Neural cell (in vitro differentiated cells): ENCODE data around the gene SET. TPM values are rescaled to one million over a fixed set of nuclear protein-coding genes. Genes with fewer than 3 reads are reported as not detected.

Experiments used
- H2AFZ ChIP-seq: fragments of 200-600, 300-800 bp; sonication (generic), shearing (Covaris generic); 2 replicates; pipeline ENCODE4 v1.6.0; 2014; ENCODE audit warnings: low read depth, mild to moderate bottlenecking, antibody characterized with exemption, low read length, moderate library complexity
- H3F3A ChIP-seq: fragments of 200-600 bp; shearing (Covaris generic); 2 replicates; pipeline ENCODE4 v1.6.1; 2016; ENCODE audit warnings: mild to moderate bottlenecking, moderate library complexity, mixed read lengths, antibody characterized with exemption, low read length; ENCODE audit not compliant: insufficient read depth, poor library complexity, severe bottlenecking
- H3K27ac ChIP-seq: fragments of 200-600, 300-800 bp; sonication (generic), shearing (Covaris generic); 2 replicates; pipeline ENCODE4 v1.5.1; 2014; ENCODE audit warnings: mild to moderate bottlenecking, low read length, moderate library complexity
- H3K27me3 ChIP-seq: fragments of 300-800, 200-600 bp; sonication (generic), shearing (Covaris generic); 2 replicates; pipeline ENCODE4 v1.6.0; 2014; ENCODE audit warnings: mild to moderate bottlenecking, low read depth, low read length, moderate library complexity; ENCODE audit not compliant: insufficient read depth
- H3K36me3 ChIP-seq: fragments of 300-800, 200-600 bp; sonication (generic), shearing (Covaris generic); 2 replicates; pipeline ENCODE4 v1.5.1; 2014; ENCODE audit warnings: mild to moderate bottlenecking, antibody characterized with exemption, low read length, moderate library complexity; ENCODE audit not compliant: insufficient read depth
- H3K4me2 ChIP-seq: fragments of 300-800, 200-600 bp; sonication (generic), shearing (Covaris generic); 2 replicates; pipeline ENCODE4 v1.6.0; 2014; ENCODE audit warnings: mild to moderate bottlenecking, low read length
- H3K4me3 ChIP-seq: fragments of 300-800, 200-600 bp; sonication (generic), shearing (Covaris generic); 2 replicates; pipeline ENCODE4 v1.5.1; 2014; ENCODE audit warnings: mild to moderate bottlenecking, low read length, moderate library complexity
- H3K79me2 ChIP-seq: fragments of 200-600 bp; shearing (Covaris generic); replicated peaks from 2 replicates; pipeline ENCODE4 v1.6.0; 2014; ENCODE audit warnings: mild to moderate bottlenecking, low read length, moderate library complexity; ENCODE audit not compliant: insufficient read depth
- H3K9ac ChIP-seq: fragments of 300-800, 200-600 bp; sonication (generic), shearing (Covaris generic); 2 replicates; pipeline ENCODE4 v1.6.1; 2016; ENCODE audit warnings: mild to moderate bottlenecking, low read length, mixed read lengths
- H3K9me2 ChIP-seq: fragments of 200-600 bp; shearing (Covaris generic); 2 replicates; pipeline ENCODE4 v1.6.1; 2016; ENCODE audit warnings: mild to moderate bottlenecking, low read length, mixed read lengths; ENCODE audit not compliant: insufficient read depth
- H3K9me3 ChIP-seq: fragments of 200-600, 300-800 bp; sonication (generic), shearing (Covaris generic); 2 replicates; pipeline ENCODE4 v1.6.1; 2016; ENCODE audit warnings: mild to moderate bottlenecking, mixed run types, low read length, moderate library complexity, mixed read lengths
- H4K20me1 ChIP-seq: fragments of 200-600 bp; shearing (Covaris generic); 2 replicates; pipeline ENCODE4 v1.6.1; 2016; ENCODE audit warnings: mild to moderate bottlenecking, mixed run types; ENCODE audit not compliant: insufficient read depth
- CTCF ChIP-seq: fragments of 450-650 bp; IDR thresholded peaks from 2 replicates; pipeline ENCODE4 v1.5.1; 2014; ENCODE audit warnings: antibody characterized with exemption, mild to moderate bottlenecking, moderate library complexity; ENCODE audit not compliant: poor library complexity, severe bottlenecking
- EP300 ChIP-seq: fragments of 450-650 bp; conservative IDR thresholded peaks from 2 replicates; pipeline ENCODE4 v1.6.1; 2014; ENCODE audit warnings: antibody characterized with exemption, mild to moderate bottlenecking, moderate library complexity; ENCODE audit not compliant: poor library complexity, severe bottlenecking
- POLR2AphosphoS5 ChIP-seq: IDR thresholded peaks from 2 replicates; pipeline ENCODE4 v1.6.1; 2012
- RAD21 ChIP-seq: fragments of 450-650 bp; conservative IDR thresholded peaks from 2 replicates; pipeline ENCODE4 v1.6.1; 2014; ENCODE audit warnings: antibody characterized with exemption, mild to moderate bottlenecking, moderate library complexity
- REST ChIP-seq: IDR thresholded peaks from 2 replicates; pipeline ENCODE4 v1.6.1; 2012; ENCODE audit warnings: borderline replicate concordance
- SMC3 ChIP-seq: fragments of 450-650 bp; conservative IDR thresholded peaks from 2 replicates; pipeline ENCODE4 v1.6.1; 2014; ENCODE audit warnings: antibody characterized with exemption, mild to moderate bottlenecking, moderate library complexity; ENCODE audit not compliant: poor library complexity
- TAF1 ChIP-seq: IDR thresholded peaks from 2 replicates; pipeline ENCODE4 v1.6.1; 2012; ENCODE audit warnings: low read depth
- polyA plus RNA-seq: library from polyadenylated mRNA; depleted of rRNA; stranded (reverse); fragments of >200 nt; gene quantifications from 2 replicates; pipeline ENCODE4 v1.2.3, GENCODE V29; 2014

Gene SET
- polyA plus RNA-seq, 1 donor from 2014 or later, result 855 TPM

- H3K4me3 ChIP-seq, result no peak overlapping the region
- H3K9me2 ChIP-seq, result no peaks in the 10 kb centered on the region
- H4K20me1 ChIP-seq, result no peaks in the 10 kb centered on the region
- no peak overlapping the region for H2AFZ ChIP-seq
- H3K79me2 ChIP-seq, result no peaks in the 10 kb centered on the region
- no peaks in the 10 kb centered on the region for H3F3A ChIP-seq
- TF ChIP-seq CTCF (no peak), TAF1 (no peak), REST (no peak), RAD21 (no peak)
- no peak overlapping the region for H3K4me2 ChIP-seq
- H3K27me3 ChIP-seq, result peaks cover 3% of the 10 kb centered on the region
- H3K36me3 ChIP-seq, result no peaks in the 10 kb centered on the region
- H3K27ac ChIP-seq, result no peak overlapping the region
- no peaks in the 10 kb centered on the region for H3K9me3 ChIP-seq
- H3K9ac ChIP-seq, result no peak overlapping the region
These were observed 15.3 kb downstream of the SET start for GRCh38 chr9:128704356-128704670.

- Histone ChIP-seq H3K36me3 (no peaks in the 10 kb centered on the region), H3K9me2 (no peaks in the 10 kb centered on the region), H3K27ac (no peak overlapping the region), H4K20me1 (no peaks in the 10 kb centered on the region), H3K4me3 (no peak overlapping the region), H3F3A (no peaks in the 10 kb centered on the region), H3K4me2 (no peak overlapping the region), H3K9ac (no peak overlapping the region), H3K79me2 (no peaks in the 10 kb centered on the region), H3K27me3 (peaks cover 3% of the 10 kb centered on the region), H3K9me3 (no peaks in the 10 kb centered on the region), H2AFZ (no peak overlapping the region)
- TF ChIP-seq POLR2AphosphoS5 (no peak), EP300 (no peak), REST (no peak), CTCF (no peak), SMC3 (no peak), RAD21 (no peak)
These were observed 16.3 kb downstream of the SET start for GRCh38 chr9:128705051-128705965.
